HS-27A (cell line): ENCODE measurements around the gene PLGLB2.
"Not testable (repeated sequence)": the region's sequence is repeated elsewhere in the genome, so short reads cannot be mapped to it uniquely, and the experiment has no call there.

ENCODE experiments used
- DNase-seq: peaks from one replicate; pipeline ENCODE4 v3.0.0-alpha.2; 2012; ENCODE audit warnings: low read depth, missing footprints

PLGLB2 gene

GRCh38 chr2:87747791-87748190 is at the start of gene PLGLB2:
Gene PLGLB2, plus strand, starts transcription at chr2:87748087. Its CDS starts 67 bp downstream, at chr2:87748154.
- DNase-seq = not testable (repeated sequence)

GRCh38 chr2:87704572-87705323 is 43.1 kb upstream of the PLGLB2 start:
- DNase-seq = not testable (repeated sequence)

- DNase-seq = not testable (repeated sequence)
Observed at GRCh38 chr2:87708368-87708767, 39.5 kb upstream of the PLGLB2 start.

GRCh38 chr2:87727940-87728599 is 19.8 kb upstream of the PLGLB2 start:
- not testable (repeated sequence) for DNase-seq

GRCh38 chr2:87740928-87741327 is 7.0 kb upstream of the PLGLB2 start:
- DNase-seq = not testable (repeated sequence)

GRCh38 chr2:87742393-87743108 is 5.3 kb upstream of the PLGLB2 start:
- not testable (repeated sequence) for DNase-seq

GRCh38 chr2:87743638-87744037 is 4.2 kb upstream of the PLGLB2 start:
- DNase-seq = not testable (repeated sequence)

- DNase-seq = not testable (repeated sequence)
Observed at GRCh38 chr2:87745353-87745951, 2.4 kb upstream of the PLGLB2 start.

- DNase-seq = not testable (repeated sequence)
Observed at GRCh38 chr2:87748524-87748923, 637 bp downstream of the PLGLB2 start.

- DNase-seq = not testable (repeated sequence)
Observed at GRCh38 chr2:87750560-87750959, 2.7 kb downstream of the PLGLB2 start.

GRCh38 chr2:87754759-87755158 is 6.9 kb downstream of the PLGLB2 start:
- DNase-seq = not testable (repeated sequence)
